Panc1 (cell line): ENCODE data around the gene LRRN3.

ENCODE experiments used
- CTCF ChIP-seq: fragments of 450-650 bp; IDR thresholded peaks from 2 replicates; pipeline ENCODE4 v1.5.1; 2017; ENCODE audit warnings: mild to moderate bottlenecking
- POLR2AphosphoS5 ChIP-seq: IDR thresholded peaks from 2 replicates; pipeline ENCODE4 v1.6.1; 2012; ENCODE audit warnings: mild to moderate bottlenecking, low read depth, low read length, moderate library complexity
- REST ChIP-seq, 2 experiments: IDR thresholded peaks; 2 replicates each; pipeline ENCODE4 v1.6.1; 2011 to 2012; ENCODE audit warnings: low read depth in 2 of 2, control low read depth in 1 of 2, low read length in 1 of 2, mild to moderate bottlenecking in 1 of 2, moderate library complexity in 1 of 2; ENCODE audit not compliant: insufficient read depth in 1 of 2
- SIN3A ChIP-seq: IDR thresholded peaks from 2 replicates; pipeline ENCODE4 v1.6.1; 2012; ENCODE audit warnings: low read depth, mild to moderate bottlenecking, low read length, moderate library complexity, borderline replicate concordance; ENCODE audit not compliant: insufficient read depth
- TCF7L2 ChIP-seq: IDR thresholded peaks from 2 replicates; pipeline ENCODE4 v1.6.1; 2011; ENCODE audit warnings: mild to moderate bottlenecking, low read depth, low read length, inconsistent platforms

GRCh38 chr7:111112439-111112838 is 21.5 kb downstream of the LRRN3 start:
- TF ChIP-seq CTCF: no peak
- TF ChIP-seq SIN3A: no peak
- no peak for TF ChIP-seq REST (IDR thresholded peaks at IDR 0.05; ENCODE audit: insufficient read depth in 1 of 2, low read depth in 2 of 2, low read length in 1 of 2)
- TF ChIP-seq POLR2AphosphoS5: no peak
- TF ChIP-seq TCF7L2: no peak
